Measurements from ENCODE around the gene ETV4.
"Not testable (repeated sequence)": the region's sequence is repeated elsewhere in the genome, so short reads cannot be mapped to it uniquely, and the experiment has no call there.

ETV4 gene

GRCh38 chr17:43517615-43518386 lies 28.3 kb downstream of the ETV4 start:
- FAIRE-seq (no peak), DNase-seq (ENCODE audit: low spot score) (no peak)

DNA sequence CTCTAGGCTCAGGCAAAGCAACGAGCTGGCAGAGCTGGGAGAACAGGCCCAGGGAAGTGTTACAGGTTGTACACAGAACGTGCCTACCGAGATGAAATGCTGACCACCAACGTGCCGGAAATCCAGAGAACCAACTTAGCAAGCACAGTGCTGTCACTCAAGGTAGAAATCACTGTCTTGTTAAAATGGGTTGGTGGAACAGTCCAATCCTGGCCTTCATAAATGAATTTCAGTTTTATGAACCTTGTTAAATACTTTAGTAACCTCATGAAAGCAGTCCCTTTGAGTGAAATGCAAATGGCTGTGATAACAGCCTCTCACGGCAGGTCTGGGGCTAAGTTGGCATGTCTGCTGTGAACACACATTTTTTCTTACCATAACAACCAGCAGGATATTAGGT lies 29.0 kb downstream of the ETV4 start:
- DNase-seq (ENCODE audit: low spot score) (no peak), FAIRE-seq (no peak)

DNA sequence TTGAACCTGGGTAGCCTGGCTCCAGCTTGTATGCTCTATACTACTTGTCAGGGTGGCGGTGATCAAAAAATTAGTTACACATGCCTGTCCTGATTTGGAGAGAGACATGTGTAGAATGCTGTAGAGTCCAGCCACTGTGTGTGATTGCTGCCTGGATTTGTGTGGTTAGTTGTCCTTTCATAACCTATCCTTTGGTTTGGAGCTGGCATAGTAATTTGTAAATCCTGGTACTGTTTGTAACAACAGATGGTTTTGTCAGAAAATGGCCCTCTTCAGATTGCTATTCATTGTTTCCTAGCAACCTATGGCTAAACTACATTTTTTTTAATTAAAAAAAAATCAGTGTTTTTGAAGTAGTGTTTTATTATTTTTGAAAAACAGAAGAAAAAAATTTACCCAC lies 30.5 kb downstream of the ETV4 start:
- no peak for FAIRE-seq
- no peak for DNase-seq (ENCODE audit: low spot score)

- not testable (repeated sequence) for DNase-seq (ENCODE audit: low spot score); FAIRE-seq
These were observed 34.9 kb downstream of the ETV4 start for GRCh38 chr17:43511199-43511598.

DNA sequence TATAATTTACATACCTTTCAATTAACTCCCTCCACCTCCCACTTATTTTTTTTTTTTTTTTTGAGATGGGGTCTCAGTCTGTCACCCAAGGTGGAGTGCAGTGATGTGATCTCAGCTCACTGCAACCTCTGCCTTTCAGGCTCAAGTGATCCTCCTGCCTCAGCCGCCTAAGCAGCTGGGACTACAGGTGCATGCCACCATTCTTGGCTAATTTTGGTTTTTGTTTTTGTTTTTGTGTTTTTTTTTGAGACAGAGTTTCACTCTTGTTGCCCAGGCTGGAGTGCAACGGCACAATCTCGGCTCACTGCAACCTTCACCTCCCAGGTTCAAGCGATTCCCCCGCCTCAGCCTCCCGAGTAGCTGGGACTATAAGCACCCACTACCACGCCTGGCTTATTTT lies 36.7 kb downstream of the ETV4 start:
- not testable (repeated sequence) for FAIRE-seq; DNase-seq (ENCODE audit: low spot score)

DNA sequence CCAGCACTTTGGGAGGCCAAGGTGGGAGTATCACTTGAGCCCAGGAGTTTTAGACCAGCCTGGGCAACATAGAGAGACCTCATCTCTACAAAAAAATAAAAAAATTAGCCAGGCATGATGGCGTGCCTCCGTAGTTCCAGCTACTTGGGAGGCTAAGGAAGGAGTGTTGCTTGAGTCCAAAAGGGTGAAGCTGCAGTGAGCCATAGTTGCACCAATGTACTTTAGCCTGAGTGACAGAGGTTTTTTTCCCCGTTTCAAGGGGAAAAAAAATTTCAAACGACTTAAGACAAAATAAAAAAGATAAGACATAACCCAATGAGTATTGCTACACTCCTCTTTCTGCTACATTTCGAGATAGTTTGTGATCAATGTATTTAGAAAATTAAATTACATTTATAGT lies 55.5 kb downstream of the ETV4 start:
- DNase-seq (ENCODE audit: low spot score) (no peak), FAIRE-seq (no peak)

GRCh38 chr17:43483674-43484551 lies 62.2 kb downstream of the ETV4 start, which contains the start of gene DHX8:
TSS of gene DHX8 (plus strand) at chr17:43483975. CDS start at chr17:43484038, 63 bp downstream.
- FAIRE-seq (peak; percentile 93), DNase-seq (ENCODE audit: low spot score) (peak; percentile 99)

DNA sequence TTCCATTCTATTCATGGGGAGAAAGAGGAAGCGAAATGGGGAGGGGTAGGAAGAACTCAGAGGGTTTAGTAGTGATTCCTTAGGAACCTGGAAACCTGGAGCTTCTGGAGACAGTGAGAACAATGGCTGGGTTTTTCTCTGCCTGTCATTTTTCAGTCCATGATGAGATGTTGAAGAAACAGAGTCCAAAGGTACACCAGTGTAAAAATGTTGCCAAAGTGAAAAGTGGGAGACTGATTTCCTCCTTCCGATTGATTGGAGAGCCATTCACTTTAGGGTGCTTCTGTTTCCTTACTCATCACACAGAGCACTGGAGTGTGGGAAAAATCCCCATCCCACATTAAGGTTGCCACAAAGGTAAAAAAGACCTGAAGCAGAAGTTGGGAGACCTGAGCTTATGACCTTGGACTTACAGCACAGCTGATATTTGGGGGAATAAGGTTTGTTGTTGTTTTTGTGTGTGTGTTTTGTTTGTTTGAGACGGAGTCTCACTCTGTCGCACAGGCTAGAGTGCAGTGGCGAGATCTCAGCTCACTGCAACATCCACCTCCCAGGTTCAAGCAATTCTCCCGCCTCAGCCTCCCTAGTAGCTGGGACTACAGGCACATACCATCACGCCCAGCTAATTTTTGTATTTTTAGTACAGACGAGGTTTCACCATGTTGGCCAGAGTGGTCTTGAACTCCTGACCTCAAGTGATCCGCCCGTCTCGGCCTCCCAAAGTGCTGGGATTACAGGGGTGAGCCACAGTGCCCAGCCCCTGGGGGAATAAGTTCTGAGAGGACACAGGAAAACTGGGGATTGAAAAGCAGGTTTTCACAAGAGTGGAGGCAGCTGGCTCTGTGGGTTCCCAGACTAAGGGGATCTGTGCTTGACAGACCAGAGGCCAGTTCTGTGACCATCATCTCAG lies 63.8 kb downstream of the ETV4 start:
- FAIRE-seq (no peak), DNase-seq (ENCODE audit: low spot score) (no peak)

GRCh38 chr17:43479948-43480347 lies 66.2 kb downstream of the ETV4 start:
- no peak for DNase-seq (ENCODE audit: low spot score)
- no peak for FAIRE-seq

All from RCC 7860 (cell line).